Measurements from ENCODE around the gene KIRREL2. TPM values are rescaled to one million over a fixed set of nuclear protein-coding genes. Genes with fewer than 3 reads are reported as not detected.
A peak's percentile ranks its signal among the peaks of the same experiment; 100 is the strongest.

The KIRREL2 gene
- polyA plus RNA-seq, 3 donors = not detected

DNA sequence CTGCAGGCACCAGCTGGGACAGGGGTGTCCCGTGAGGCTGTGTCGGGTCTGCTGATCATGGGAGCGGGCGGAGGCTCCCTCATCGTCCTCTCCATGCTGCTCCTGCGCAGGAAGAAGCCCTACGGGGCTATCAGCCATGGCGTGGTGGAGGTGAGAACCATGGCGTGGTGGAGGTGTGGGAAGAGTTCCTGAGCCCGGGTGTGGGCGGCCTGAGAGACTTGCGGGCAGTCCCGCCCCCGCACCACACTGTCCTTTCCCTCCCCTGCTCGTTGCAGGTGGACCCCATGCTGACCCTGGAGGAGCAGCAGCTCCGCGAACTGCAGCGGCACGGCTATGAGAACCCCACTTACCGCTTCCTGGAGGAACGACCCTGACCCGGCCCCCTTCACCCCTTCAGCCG is 22.4 kb downstream of the KIRREL2 start:
- 24% methylated on average over 10 of the region's 23 CpGs for WGBS (ENCODE audit: insufficient coverage)
- Mint-ChIP-seq H3K9me3 (peaks cover 0 to 2% (median 0%) of the 10 kb centered on the region in 7 donors), H3K27ac (no peak overlapping the region), H3K36me3 (peaks cover 0 to 1% of the 10 kb centered on the region in 2 donors), H3K4me3 (peak overlapping the region in 1 of 2 donors; percentile 62), H3K27me3 (ENCODE audit: low read depth in 3 of 3) (peaks cover 22 to 30% (median 26%) of the 10 kb centered on the region in 3 donors), H3K4me1 (peaks cover 9% of the 10 kb centered on the region)
- no peak overlapping the region for H3K9ac ChIP-seq (ENCODE audit: insufficient read depth, low read length, poor library complexity, severe bottlenecking)
- H3K9me3 ChIP-seq (replicated peaks in 1 of 2; ENCODE audit: control insufficient read depth in 1 of 2, insufficient read depth in 1 of 2, low read length in 2 of 2) = no peaks in the 10 kb centered on the region
- H3K27me3 ChIP-seq (ENCODE audit: control insufficient read depth in 2 of 2, insufficient read depth in 2 of 2, low read length in 2 of 2) = peaks cover 0 to 16% of the 10 kb centered on the region in 2 donors
- no peaks in the 10 kb centered on the region for H3K79me2 ChIP-seq (ENCODE audit: insufficient read depth, low read length)
- no peaks in the 10 kb centered on the region for H4K20me1 ChIP-seq (ENCODE audit: insufficient read depth, low read length)
- no peak for DNase-seq
- no peak overlapping the region for H3K4me2 ChIP-seq (replicated peaks; ENCODE audit: extremely low read depth, low read length, poor library complexity, severe bottlenecking)
- no peak for TF ChIP-seq CTCF (IDR thresholded peaks at IDR 0.05)
- peaks cover 0 to 5% of the 10 kb centered on the region in 2 donors for H3K4me1 ChIP-seq (ENCODE audit: control insufficient read depth in 1 of 2, insufficient read depth in 2 of 2, low read length in 2 of 2)
- no peak overlapping the region for H3K4me3 ChIP-seq (replicated peaks in 1 of 3; ENCODE audit: low read depth in 2 of 3, low read length in 3 of 3)
- no peak overlapping the region for H2AFZ ChIP-seq (ENCODE audit: insufficient read depth, low read depth, low read length, poor library complexity, severe bottlenecking)
- no peak overlapping the region for H3K27ac ChIP-seq (ENCODE audit: low read depth in 1 of 2, low read length in 2 of 2)
- intact Hi-C loops (cut with micrococcal nuclease) = loop anchor here in 1 of 2 donors (10.0 kb wide), 1 partner anchor 104 kb away; the partner anchor contains the start of gene ARHGAP33
- H3K36me3 ChIP-seq (replicated peaks in 1 of 2; ENCODE audit: control insufficient read depth in 1 of 2, insufficient read depth in 2 of 2, low read length in 2 of 2) = no peaks in the 10 kb centered on the region

DNA sequence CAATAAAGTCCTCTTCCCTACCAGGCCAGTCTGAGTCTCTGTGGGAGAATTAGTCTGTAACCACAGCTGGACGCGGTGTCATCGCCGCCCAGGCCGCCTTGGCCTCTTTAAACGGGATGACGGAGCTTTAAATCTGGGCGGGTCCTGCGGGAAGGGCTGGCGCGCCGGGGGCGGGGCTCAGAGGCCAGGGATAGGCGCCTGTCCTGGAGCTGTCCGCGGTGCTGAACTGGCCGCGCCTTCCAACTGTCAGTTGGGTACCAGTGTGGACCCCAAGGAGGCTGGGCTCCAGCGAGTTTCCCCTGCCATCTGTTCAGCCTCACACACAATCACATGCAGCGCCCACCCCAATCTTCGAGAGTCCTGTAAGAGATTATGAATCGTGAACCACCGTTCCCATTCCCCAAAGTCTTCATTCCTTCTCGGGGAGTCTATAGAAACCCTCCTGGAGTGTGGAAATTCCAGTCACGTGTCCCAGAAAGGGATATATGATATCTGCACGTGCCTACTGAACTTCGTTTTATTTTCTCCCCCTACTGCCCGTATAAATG is 23.1 kb downstream of the KIRREL2 start:
- Histone ChIP-seq H3K9ac (ENCODE audit: insufficient read depth, low read length, poor library complexity, severe bottlenecking) (no peak overlapping the region), H4K20me1 (ENCODE audit: insufficient read depth, low read length) (no peaks in the 10 kb centered on the region), H3K4me1 (ENCODE audit: control insufficient read depth in 1 of 2, insufficient read depth in 2 of 2, low read length in 2 of 2) (peaks cover 0 to 5% of the 10 kb centered on the region in 2 donors), H3K4me3 (replicated peaks in 1 of 3; ENCODE audit: low read depth in 2 of 3, low read length in 3 of 3) (no peak overlapping the region), H2AFZ (ENCODE audit: insufficient read depth, low read depth, low read length, poor library complexity, severe bottlenecking) (no peak overlapping the region), H3K4me2 (replicated peaks; ENCODE audit: extremely low read depth, low read length, poor library complexity, severe bottlenecking) (no peak overlapping the region), H3K9me3 (replicated peaks in 1 of 2; ENCODE audit: control insufficient read depth in 1 of 2, insufficient read depth in 1 of 2, low read length in 2 of 2) (no peaks in the 10 kb centered on the region), H3K27me3 (ENCODE audit: control insufficient read depth in 2 of 2, insufficient read depth in 2 of 2, low read length in 2 of 2) (peaks cover 0 to 16% of the 10 kb centered on the region in 2 donors), H3K27ac (ENCODE audit: low read depth in 1 of 2, low read length in 2 of 2) (no peak overlapping the region), H3K79me2 (ENCODE audit: insufficient read depth, low read length) (no peaks in the 10 kb centered on the region), H3K36me3 (replicated peaks in 1 of 2; ENCODE audit: control insufficient read depth in 1 of 2, insufficient read depth in 2 of 2, low read length in 2 of 2) (no peaks in the 10 kb centered on the region)
- peak overlapping the region in 4 of 7 donors; percentile 5 to 42 (median 19) for H3K27ac Mint-ChIP-seq
- no peak for TF ChIP-seq CTCF (IDR thresholded peaks at IDR 0.05)
- DNase-seq = peak; percentile 80 to 89 (median 87)
- intact Hi-C loops (cut with micrococcal nuclease) = loop anchor here in 1 of 2 donors (10.0 kb wide), 1 partner anchor 105 kb away; the partner anchor contains the start of gene ARHGAP33
- H3K27me3 Mint-ChIP-seq (ENCODE audit: low read depth in 3 of 3) = peaks cover 20 to 30% (median 26%) of the 10 kb centered on the region in 3 donors
- peaks cover 0 to 1% of the 10 kb centered on the region in 2 donors for H3K36me3 Mint-ChIP-seq
- peaks cover 0 to 2% (median 0%) of the 10 kb centered on the region in 7 donors for H3K9me3 Mint-ChIP-seq
- WGBS (ENCODE audit: insufficient coverage) = 2% methylated on average over 25 of the region's 28 CpGs
- peak overlapping the region in 1 of 2 donors; percentile 62 for H3K4me3 Mint-ChIP-seq
- H3K4me1 Mint-ChIP-seq = peaks cover 9% of the 10 kb centered on the region

Measured in CD14-positive monocyte (primary cell).